ENCODE results near the gene SLCO2B1. TPM values are rescaled to one million over a fixed set of nuclear protein-coding genes. Genes with fewer than 3 reads are reported as not detected.

Gene SLCO2B1
- total RNA-seq, 1 donor from 2014 or later: 2.6 TPM

DNA sequence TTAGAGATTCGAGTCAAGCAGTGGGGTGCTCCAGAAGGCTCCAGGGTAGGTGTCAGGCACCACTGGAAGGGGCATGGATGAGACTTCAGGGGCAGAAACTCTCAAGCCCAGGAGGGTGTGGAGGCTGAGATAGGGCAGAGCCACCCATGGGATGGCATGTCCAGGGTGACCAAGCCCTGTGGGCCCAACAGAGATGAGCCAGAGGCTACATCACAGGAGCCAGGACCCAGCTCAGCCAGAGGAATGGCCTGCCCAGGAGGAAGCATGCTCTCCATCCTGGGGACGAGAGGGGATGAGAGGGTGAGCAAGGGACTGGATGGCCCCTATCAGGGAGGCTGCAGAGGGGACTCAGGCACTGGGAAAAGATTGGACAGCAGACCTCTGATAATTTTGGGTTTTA, 42.8 kb downstream of the SLCO2B1 start:
- peaks cover 5% of the 10 kb centered on the region for H3K36me3 Mint-ChIP-seq (ENCODE audit: low read depth, unreplicated experiment)
- no peak for TF ChIP-seq EZH2 (IDR thresholded peaks at IDR 0.05; ENCODE audit: insufficient read depth, low read length)
- TF ChIP-seq, protein P1, sequence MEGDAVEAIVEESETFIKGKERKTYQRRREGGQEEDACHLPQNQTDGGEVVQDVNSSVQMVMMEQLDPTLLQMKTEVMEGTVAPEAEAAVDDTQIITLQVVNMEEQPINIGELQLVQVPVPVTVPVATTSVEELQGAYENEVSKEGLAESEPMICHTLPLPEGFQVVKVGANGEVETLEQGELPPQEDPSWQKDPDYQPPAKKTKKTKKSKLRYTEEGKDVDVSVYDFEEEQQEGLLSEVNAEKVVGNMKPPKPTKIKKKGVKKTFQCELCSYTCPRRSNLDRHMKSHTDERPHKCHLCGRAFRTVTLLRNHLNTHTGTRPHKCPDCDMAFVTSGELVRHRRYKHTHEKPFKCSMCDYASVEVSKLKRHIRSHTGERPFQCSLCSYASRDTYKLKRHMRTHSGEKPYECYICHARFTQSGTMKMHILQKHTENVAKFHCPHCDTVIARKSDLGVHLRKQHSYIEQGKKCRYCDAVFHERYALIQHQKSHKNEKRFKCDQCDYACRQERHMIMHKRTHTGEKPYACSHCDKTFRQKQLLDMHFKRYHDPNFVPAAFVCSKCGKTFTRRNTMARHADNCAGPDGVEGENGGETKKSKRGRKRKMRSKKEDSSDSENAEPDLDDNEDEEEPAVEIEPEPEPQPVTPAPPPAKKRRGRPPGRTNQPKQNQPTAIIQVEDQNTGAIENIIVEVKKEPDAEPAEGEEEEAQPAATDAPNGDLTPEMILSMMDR (IDR thresholded peaks at IDR 0.05; ENCODE audit: insufficient read depth, low read depth, low read length): no peak
- Histone ChIP-seq H4K20me1 (ENCODE audit: insufficient read depth, low read length) (no peaks in the 10 kb centered on the region), H3K27ac (ENCODE audit: low read depth, low read length) (no peak overlapping the region), H3K4me2 (ENCODE audit: low read length) (no peak overlapping the region), H3K4me3 (ENCODE audit: insufficient read depth, low read depth, low read length) (no peak overlapping the region), H3K79me2 (ENCODE audit: insufficient read depth, low read length) (no peaks in the 10 kb centered on the region), H3K9me3 (ENCODE audit: insufficient read depth, low read depth, low read length) (no peaks in the 10 kb centered on the region), H2AFZ (ENCODE audit: low read depth, low read length) (no peak overlapping the region), H3K27me3 (ENCODE audit: insufficient read depth, low read length) (peaks cover 9% of the 10 kb centered on the region), H3K36me3 (ENCODE audit: insufficient read depth, low read length) (no peaks in the 10 kb centered on the region), H3K9ac (ENCODE audit: low read length) (no peak overlapping the region), H3K4me1 (ENCODE audit: insufficient read depth, low read length) (no peaks in the 10 kb centered on the region)
- DNase-seq (ENCODE audit: low read depth) (no peak), FAIRE-seq (no peak)
- peaks cover 55% of the 10 kb centered on the region for H3K27me3 Mint-ChIP-seq (ENCODE audit: low read depth, unreplicated experiment)
- no peak overlapping the region for H3K27ac Mint-ChIP-seq (ENCODE audit: unreplicated experiment)
- H3K4me3 Mint-ChIP-seq (ENCODE audit: unreplicated experiment): no peak overlapping the region
- peaks cover 2% of the 10 kb centered on the region for H3K9me3 Mint-ChIP-seq (ENCODE audit: unreplicated experiment)
- no peaks in the 10 kb centered on the region for H3K4me1 Mint-ChIP-seq (ENCODE audit: low read depth, unreplicated experiment)

- Histone ChIP-seq H3K4me3 (ENCODE audit: insufficient read depth, low read depth, low read length) (no peak overlapping the region), H3K9me3 (ENCODE audit: insufficient read depth, low read depth, low read length) (no peaks in the 10 kb centered on the region), H3K4me1 (ENCODE audit: insufficient read depth, low read length) (no peaks in the 10 kb centered on the region), H3K27ac (ENCODE audit: low read depth, low read length) (no peak overlapping the region), H3K27me3 (ENCODE audit: insufficient read depth, low read length) (peaks cover 11% of the 10 kb centered on the region), H4K20me1 (ENCODE audit: insufficient read depth, low read length) (no peaks in the 10 kb centered on the region), H3K79me2 (ENCODE audit: insufficient read depth, low read length) (no peaks in the 10 kb centered on the region), H2AFZ (ENCODE audit: low read depth, low read length) (no peak overlapping the region), H3K4me2 (ENCODE audit: low read length) (no peak overlapping the region), H3K9ac (ENCODE audit: low read length) (no peak overlapping the region), H3K36me3 (ENCODE audit: insufficient read depth, low read length) (no peaks in the 10 kb centered on the region)
- H3K27me3 Mint-ChIP-seq (ENCODE audit: low read depth, unreplicated experiment): peaks cover 60% of the 10 kb centered on the region
- TF ChIP-seq, protein P1 (IDR thresholded peaks at IDR 0.05; ENCODE audit: insufficient read depth, low read depth, low read length): no peak
- TF ChIP-seq EZH2 (IDR thresholded peaks at IDR 0.05; ENCODE audit: insufficient read depth, low read length): no peak
- peaks cover 2% of the 10 kb centered on the region for H3K9me3 Mint-ChIP-seq (ENCODE audit: unreplicated experiment)
- peaks cover 5% of the 10 kb centered on the region for H3K36me3 Mint-ChIP-seq (ENCODE audit: low read depth, unreplicated experiment)
- H3K27ac Mint-ChIP-seq (ENCODE audit: unreplicated experiment): no peak overlapping the region
- no peak overlapping the region for H3K4me3 Mint-ChIP-seq (ENCODE audit: unreplicated experiment)
- DNase-seq (ENCODE audit: low read depth): no peak
- no peak for FAIRE-seq
- H3K4me1 Mint-ChIP-seq (ENCODE audit: low read depth, unreplicated experiment): no peaks in the 10 kb centered on the region
Measured at GRCh38 chr11:75194147-75194546, 43.2 kb downstream of the SLCO2B1 start.

DNA sequence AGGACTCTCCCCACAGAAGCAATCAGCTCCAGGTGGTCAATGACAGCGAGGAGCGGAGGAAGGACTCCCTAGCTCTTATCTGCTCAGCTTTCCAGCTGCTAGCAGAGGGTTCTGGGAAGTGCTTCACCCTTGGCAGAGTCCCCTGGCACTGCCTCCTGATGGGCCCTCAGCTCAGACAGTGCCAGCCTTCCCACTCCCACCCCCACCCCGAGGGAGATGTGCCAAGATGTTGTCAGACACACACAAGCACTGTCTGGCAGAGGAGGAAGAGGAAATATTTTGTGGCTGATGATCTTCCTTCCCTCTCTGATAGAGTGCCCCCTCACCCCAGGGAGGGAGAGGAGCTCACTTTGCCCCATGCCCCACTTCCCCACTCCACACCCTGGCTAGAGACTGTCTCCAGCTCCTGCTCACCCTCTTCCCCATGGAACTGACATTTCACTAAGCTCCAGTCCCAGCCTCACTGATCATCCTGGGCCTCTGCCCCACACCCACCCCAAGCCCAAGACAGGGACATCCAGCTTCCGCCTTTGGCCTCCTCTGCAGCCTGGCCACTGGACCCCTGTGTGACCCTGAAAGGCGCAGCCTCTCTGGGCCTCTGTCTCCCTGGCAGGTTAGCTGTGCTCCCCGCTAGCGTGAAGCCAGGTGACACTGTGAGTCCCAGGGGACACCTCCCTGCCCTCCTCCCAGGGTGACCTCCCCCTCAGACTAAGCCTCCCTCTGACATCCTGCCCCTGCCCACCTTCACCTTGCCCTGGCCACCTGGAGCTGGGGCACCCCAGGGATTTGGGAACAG, 44.5 kb downstream of the SLCO2B1 start:
- FAIRE-seq (no peak), DNase-seq (ENCODE audit: low read depth) (no peak)
- Mint-ChIP-seq H3K4me3 (ENCODE audit: unreplicated experiment) (no peak overlapping the region), H3K9me3 (ENCODE audit: unreplicated experiment) (peaks cover 2% of the 10 kb centered on the region), H3K27me3 (ENCODE audit: low read depth, unreplicated experiment) (peaks cover 70% of the 10 kb centered on the region), H3K4me1 (ENCODE audit: low read depth, unreplicated experiment) (no peaks in the 10 kb centered on the region), H3K36me3 (ENCODE audit: low read depth, unreplicated experiment) (peaks cover 5% of the 10 kb centered on the region), H3K27ac (ENCODE audit: unreplicated experiment) (no peak overlapping the region)
- Histone ChIP-seq H3K9me3 (ENCODE audit: insufficient read depth, low read depth, low read length) (no peaks in the 10 kb centered on the region), H3K4me1 (ENCODE audit: insufficient read depth, low read length) (no peaks in the 10 kb centered on the region), H3K79me2 (ENCODE audit: insufficient read depth, low read length) (no peaks in the 10 kb centered on the region), H3K27ac (ENCODE audit: low read depth, low read length) (no peak overlapping the region), H3K4me2 (ENCODE audit: low read length) (no peak overlapping the region), H4K20me1 (ENCODE audit: insufficient read depth, low read length) (no peaks in the 10 kb centered on the region), H2AFZ (ENCODE audit: low read depth, low read length) (no peak overlapping the region), H3K27me3 (ENCODE audit: insufficient read depth, low read length) (peaks cover 11% of the 10 kb centered on the region), H3K36me3 (ENCODE audit: insufficient read depth, low read length) (no peaks in the 10 kb centered on the region), H3K9ac (ENCODE audit: low read length) (no peak overlapping the region), H3K4me3 (ENCODE audit: insufficient read depth, low read depth, low read length) (no peak overlapping the region)
- TF ChIP-seq, protein P1 (IDR thresholded peaks at IDR 0.05; ENCODE audit: insufficient read depth, low read depth, low read length): no peak
- TF ChIP-seq EZH2 (IDR thresholded peaks at IDR 0.05; ENCODE audit: insufficient read depth, low read length): no peak
